Endodermal cell (in vitro differentiated cells): ENCODE results near the gene SLC9A6. TPM values are rescaled to one million over a fixed set of nuclear protein-coding genes. Genes with fewer than 3 reads are reported as not detected.

ENCODE experiments used
- DNase-seq: peaks from one replicate; pipeline ENCODE4 v3.0.0-alpha.2; 2017
- H3K27ac ChIP-seq: 2 replicates; pipeline ENCODE4 v1.5.1; 2013; ENCODE audit warnings: mild to moderate bottlenecking, low read depth, low read length, moderate library complexity
- H3K27me3 ChIP-seq: 2 replicates; pipeline ENCODE4 v1.6.1; 2013; ENCODE audit warnings: mild to moderate bottlenecking, low read length, moderate library complexity; ENCODE audit not compliant: insufficient read depth, control insufficient read depth, poor library complexity, severe bottlenecking
- H3K36me3 ChIP-seq: 2 replicates; pipeline ENCODE4 v1.7.0; 2013; ENCODE audit warnings: mild to moderate bottlenecking, low read length, moderate library complexity; ENCODE audit not compliant: control insufficient read depth, insufficient read depth
- H3K4me1 ChIP-seq: one replicate; pipeline ENCODE4 v1.7.0; 2013; ENCODE audit warnings: low read length; ENCODE audit not compliant: control insufficient read depth, insufficient read depth
- H3K4me3 ChIP-seq: 2 replicates; pipeline ENCODE4 v1.5.1; 2013; ENCODE audit warnings: mild to moderate bottlenecking, low read length, moderate library complexity
- H3K9ac ChIP-seq: 2 replicates; pipeline ENCODE4 v1.6.1; 2013; ENCODE audit warnings: mild to moderate bottlenecking, low read length, moderate library complexity; ENCODE audit not compliant: poor library complexity, severe bottlenecking; ENCODE audit errors: extremely low read depth
- H3K9me3 ChIP-seq: 2 replicates; pipeline ENCODE4 v1.6.1; 2013; ENCODE audit warnings: mild to moderate bottlenecking, low read length, moderate library complexity; ENCODE audit not compliant: control insufficient read depth
- H3K27ac Mint-ChIP-seq: 2 replicates; pipeline ENCODE4 v1.8.0; 2020; ENCODE audit warnings: mixed read lengths
- H3K27me3 Mint-ChIP-seq: 2 replicates; pipeline ENCODE4 v1.8.0; 2021; ENCODE audit warnings: mild to moderate bottlenecking, mixed read lengths; ENCODE audit not compliant: insufficient read depth
- H3K36me3 Mint-ChIP-seq: 2 replicates; pipeline ENCODE4 v1.8.0; 2020; ENCODE audit warnings: low read depth, mixed read lengths
- H3K4me1 Mint-ChIP-seq: 2 replicates; pipeline ENCODE4 v1.8.0; 2020; ENCODE audit warnings: mixed read lengths
- H3K4me3 Mint-ChIP-seq: 2 replicates; pipeline ENCODE4 v1.8.0; 2020; ENCODE audit warnings: mild to moderate bottlenecking, moderate library complexity, mixed read lengths
- H3K9me3 Mint-ChIP-seq: 2 replicates; pipeline ENCODE4 v1.8.0; 2020; ENCODE audit warnings: mild to moderate bottlenecking, mixed read lengths
- WGBS, 2 experiments: methylation state at CpG; one replicate each; pipeline versions ENCODE4 v1.1.5 to v1.1.7; 2013; ENCODE audit warnings: missing lambda C conversion rate in 2 of 2, mixed read lengths in 1 of 2; ENCODE audit not compliant: insufficient coverage in 1 of 2, insufficient read length in 1 of 2; 5-methylcytosine and 5-hydroxymethylcytosine counted together
- total RNA-seq, 2 donors: library from RNA; stranded (reverse); fragmentation: NEBNext Ultra II Directional in 1 of 2; extraction: Animal tissue kit (Norgen Biotek cat#: 25700) in 1 of 2; gene quantifications; 2 replicates in 1 of 2; 3 replicates in 1 of 2; pipeline ENCODE4 v1.2.1, GENCODE V29; 2021
- TF ChIP-seq, protein P1 (sequence below): fragments of 200-600 bp; sonication (generic); conservative IDR thresholded peaks from 2 replicates; pipeline ENCODE4 v1.5.0; 2021; ENCODE audit warnings: antibody characterized with exemption, mild to moderate bottlenecking

The SLC9A6 gene
- total RNA-seq, 2 donors from 2014 or later = 10.2 to 13.6 TPM

GRCh38 chrX:136057567-136057966, 72.3 kb downstream of the SLC9A6 start:
- Histone ChIP-seq H3K9ac (no peak overlapping the region), H3K9me3 (no peaks in the 10 kb centered on the region), H3K4me3 (no peak overlapping the region), H3K27me3 (no peaks in the 10 kb centered on the region), H3K4me1 (no peaks in the 10 kb centered on the region), H3K36me3 (no peaks in the 10 kb centered on the region), H3K27ac (no peak overlapping the region)
- Mint-ChIP-seq H3K4me1 (no peaks in the 10 kb centered on the region), H3K9me3 (peaks cover 48% of the 10 kb centered on the region), H3K4me3 (no peak overlapping the region), H3K36me3 (no peaks in the 10 kb centered on the region), H3K27me3 (peaks cover 5% of the 10 kb centered on the region), H3K27ac (no peak overlapping the region)
- no peak for DNase-seq
- 100% methylated on average over 1 of the region's 4 CpGs for WGBS, 2 experiments
- TF ChIP-seq, protein P1, sequence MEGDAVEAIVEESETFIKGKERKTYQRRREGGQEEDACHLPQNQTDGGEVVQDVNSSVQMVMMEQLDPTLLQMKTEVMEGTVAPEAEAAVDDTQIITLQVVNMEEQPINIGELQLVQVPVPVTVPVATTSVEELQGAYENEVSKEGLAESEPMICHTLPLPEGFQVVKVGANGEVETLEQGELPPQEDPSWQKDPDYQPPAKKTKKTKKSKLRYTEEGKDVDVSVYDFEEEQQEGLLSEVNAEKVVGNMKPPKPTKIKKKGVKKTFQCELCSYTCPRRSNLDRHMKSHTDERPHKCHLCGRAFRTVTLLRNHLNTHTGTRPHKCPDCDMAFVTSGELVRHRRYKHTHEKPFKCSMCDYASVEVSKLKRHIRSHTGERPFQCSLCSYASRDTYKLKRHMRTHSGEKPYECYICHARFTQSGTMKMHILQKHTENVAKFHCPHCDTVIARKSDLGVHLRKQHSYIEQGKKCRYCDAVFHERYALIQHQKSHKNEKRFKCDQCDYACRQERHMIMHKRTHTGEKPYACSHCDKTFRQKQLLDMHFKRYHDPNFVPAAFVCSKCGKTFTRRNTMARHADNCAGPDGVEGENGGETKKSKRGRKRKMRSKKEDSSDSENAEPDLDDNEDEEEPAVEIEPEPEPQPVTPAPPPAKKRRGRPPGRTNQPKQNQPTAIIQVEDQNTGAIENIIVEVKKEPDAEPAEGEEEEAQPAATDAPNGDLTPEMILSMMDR = no peak

DNA sequence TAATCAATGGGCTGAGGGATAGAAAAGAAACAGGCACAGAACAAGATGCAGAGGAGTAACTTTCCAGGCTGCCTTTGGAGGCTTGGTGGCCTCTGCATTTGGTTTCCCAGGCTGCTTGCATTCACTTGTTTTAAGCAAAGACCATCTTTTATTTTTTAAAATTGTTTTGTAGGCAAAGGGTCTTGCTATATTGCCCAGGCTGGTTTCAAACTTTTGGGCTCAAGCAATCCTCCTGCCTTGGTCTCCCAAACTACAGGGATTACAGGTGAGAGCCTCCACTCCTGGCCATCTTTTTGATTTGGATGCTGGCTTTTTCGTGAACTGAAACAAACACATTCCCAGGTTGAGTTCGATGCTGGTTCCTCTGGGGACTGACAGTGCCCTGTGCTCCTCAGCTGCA, 74.1 kb downstream of the SLC9A6 start:
- no peaks in the 10 kb centered on the region for H3K36me3 Mint-ChIP-seq
- no peak overlapping the region for H3K27ac Mint-ChIP-seq
- H3K4me3 ChIP-seq = no peak overlapping the region
- no peak overlapping the region for H3K27ac ChIP-seq
- no peaks in the 10 kb centered on the region for H3K4me1 ChIP-seq
- no peak overlapping the region for H3K9ac ChIP-seq
- DNase-seq = no peak
- H3K4me3 Mint-ChIP-seq = no peak overlapping the region
- H3K27me3 Mint-ChIP-seq = peaks cover 4% of the 10 kb centered on the region
- H3K27me3 ChIP-seq = no peaks in the 10 kb centered on the region
- H3K9me3 Mint-ChIP-seq = peaks cover 49% of the 10 kb centered on the region
- no peaks in the 10 kb centered on the region for H3K4me1 Mint-ChIP-seq
- WGBS, 2 experiments = 88% methylated on average over 2 of the region's 2 CpGs; no CpG with 5 or more reads in 1 of the 2 experiments
- no peaks in the 10 kb centered on the region for H3K9me3 ChIP-seq
- TF ChIP-seq, protein P1 = no peak
- H3K36me3 ChIP-seq = no peaks in the 10 kb centered on the region

- Mint-ChIP-seq H3K27ac (no peak overlapping the region), H3K9me3 (peaks cover 50% of the 10 kb centered on the region), H3K4me3 (no peak overlapping the region), H3K27me3 (no peaks in the 10 kb centered on the region), H3K4me1 (no peaks in the 10 kb centered on the region), H3K36me3 (no peaks in the 10 kb centered on the region)
- Histone ChIP-seq H3K9me3 (no peaks in the 10 kb centered on the region), H3K9ac (no peak overlapping the region), H3K27me3 (no peaks in the 10 kb centered on the region), H3K4me1 (no peaks in the 10 kb centered on the region), H3K36me3 (no peaks in the 10 kb centered on the region), H3K27ac (no peak overlapping the region), H3K4me3 (no peak overlapping the region)
- WGBS, 2 experiments = 88% methylated on average over 8 of the region's 8 CpGs; no CpG with 5 or more reads in 1 of the 2 experiments
- TF ChIP-seq, protein P1 = no peak
- no peak for DNase-seq
Observed at GRCh38 chrX:136061286-136061685, 76.1 kb downstream of the SLC9A6 start.
